K562 (cell line): Measurements from ENCODE around the gene FADS6.

Experiments
- CEBPB ChIP-seq: fragments of 450-650 bp; IDR thresholded peaks from 2 replicates; pipeline ENCODE4 v1.6.1; 2016; ENCODE audit warnings: missing genetic modification characterization, missing compliant biosample characterization
- CHCHD3 ChIP-seq: fragments of 250-450 bp; sonication (Bioruptor Pico); IDR thresholded peaks from 2 replicates; pipeline ENCODE4 v2.1.2; 2022; ENCODE audit warnings: mild to moderate bottlenecking
- NFIC ChIP-seq: fragments of 450-650 bp; IDR thresholded peaks from 2 replicates; pipeline ENCODE4 v1.6.1; 2017; ENCODE audit warnings: mild to moderate bottlenecking, inconsistent platforms
- POLR2AphosphoS2 ChIP-seq: IDR thresholded peaks from 2 replicates; pipeline ENCODE4 v1.6.1; 2012; ENCODE audit warnings: low read length, improper control_type of control experiment
- ZNF12 ChIP-seq: sonication (generic); formaldehyde crosslinking; IDR thresholded peaks from 2 replicates; pipeline ENCODE4 v1.4.0; 2020; ENCODE audit warnings: mild to moderate bottlenecking, missing genetic modification reagents
- ZNF232 ChIP-seq: sonication (generic); formaldehyde crosslinking; IDR thresholded peaks from 2 replicates; pipeline ENCODE4 v1.8.0; 2022; ENCODE audit warnings: mild to moderate bottlenecking, missing genetic modification reagents

GRCh38 chr17:74888469-74888868 lies 5.0 kb downstream of the FADS6 start:
- TF ChIP-seq POLR2AphosphoS2 (no peak), ZNF232 (CRISPR knock-in tag) (no peak), ZNF12 (CRISPR knock-in tag) (no peak), CEBPB (tag) (no peak), CHCHD3 (CRISPR knock-in tag) (no peak), NFIC (no peak)
